KOPT-K1 (cell line): Measurements from ENCODE around the gene CDCP2.

Source experiments
- H3K27ac ChIP-seq: fragments of 200-600 bp; sonication (generic); 2 replicates; pipeline ENCODE4 v1.5.1; 2016; ENCODE audit warnings: antibody characterized with exemption, mild to moderate bottlenecking, low read depth, low read length; ENCODE audit not compliant: poor library complexity, severe bottlenecking
- H3K36me3 ChIP-seq: fragments of 200-600 bp; sonication (generic); 2 replicates; pipeline ENCODE4 v1.5.1; 2017; ENCODE audit warnings: antibody characterized with exemption, mild to moderate bottlenecking, low read length, moderate library complexity; ENCODE audit not compliant: insufficient read depth
- H3K9me3 ChIP-seq: fragments of 200-600 bp; sonication (generic); 2 replicates; pipeline ENCODE4 v1.5.1; 2017; ENCODE audit warnings: antibody characterized with exemption, low read length, mild to moderate bottlenecking; ENCODE audit not compliant: insufficient read depth, poor library complexity, severe bottlenecking

Gene CDCP2

DNA sequence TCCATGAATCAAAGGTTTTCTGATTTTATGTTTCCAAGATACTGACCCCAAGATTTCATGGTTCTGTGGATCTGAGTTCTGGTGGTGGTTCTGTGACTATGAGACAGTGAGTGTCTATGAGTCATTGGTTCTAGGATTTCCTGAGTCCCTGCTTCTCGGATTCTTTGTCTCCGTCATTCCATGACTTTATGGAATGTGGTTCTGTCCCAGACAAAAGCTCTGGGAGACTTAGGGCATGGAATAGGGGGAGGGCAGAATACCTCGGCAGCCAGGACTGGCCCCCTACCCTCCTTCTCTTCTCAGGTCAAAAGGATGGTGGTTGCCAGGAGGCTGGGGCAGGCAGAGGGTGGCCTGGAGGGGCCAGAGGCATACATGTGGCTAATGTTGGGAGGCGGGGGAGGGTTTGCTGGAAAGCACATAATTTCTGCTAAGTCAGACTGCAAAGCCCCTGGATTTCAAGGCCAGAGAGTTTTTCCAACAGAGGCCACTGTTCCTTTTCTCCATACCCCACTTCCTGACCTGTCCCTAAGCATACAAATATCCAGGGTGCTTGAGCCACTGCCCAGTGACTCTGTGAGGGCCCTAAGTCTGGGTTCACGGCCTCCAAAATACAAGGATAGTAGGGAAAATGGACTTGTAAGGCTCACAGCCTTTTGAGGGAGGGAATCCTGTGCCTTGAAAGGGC is 17.2 kb downstream of the CDCP2 start:
- H3K36me3 ChIP-seq: no peaks in the 10 kb centered on the region
- H3K27ac ChIP-seq: no peak overlapping the region
- H3K9me3 ChIP-seq: no peaks in the 10 kb centered on the region

DNA sequence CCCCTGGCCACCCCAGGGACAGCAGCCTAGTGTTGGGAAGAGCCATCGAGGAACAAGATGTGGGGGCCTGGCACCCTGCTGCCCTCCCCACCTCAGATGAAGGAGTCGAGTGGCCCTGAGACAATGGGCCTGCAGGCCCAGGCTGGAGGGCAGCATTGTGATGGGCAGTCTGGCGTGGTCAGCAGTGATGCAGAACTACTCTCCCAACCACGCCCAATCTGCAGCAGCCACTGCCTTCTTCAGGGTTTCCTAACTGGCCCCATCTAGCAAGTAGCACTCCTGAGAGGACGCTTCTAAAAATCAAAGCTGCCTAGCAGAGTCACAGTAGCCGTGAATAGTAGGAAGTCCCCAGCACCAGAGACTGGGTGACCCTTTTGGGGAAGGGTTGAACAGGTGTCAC is 18.5 kb downstream of the CDCP2 start:
- H3K36me3 ChIP-seq: no peaks in the 10 kb centered on the region
- H3K9me3 ChIP-seq: no peaks in the 10 kb centered on the region
- no peak overlapping the region for H3K27ac ChIP-seq

DNA sequence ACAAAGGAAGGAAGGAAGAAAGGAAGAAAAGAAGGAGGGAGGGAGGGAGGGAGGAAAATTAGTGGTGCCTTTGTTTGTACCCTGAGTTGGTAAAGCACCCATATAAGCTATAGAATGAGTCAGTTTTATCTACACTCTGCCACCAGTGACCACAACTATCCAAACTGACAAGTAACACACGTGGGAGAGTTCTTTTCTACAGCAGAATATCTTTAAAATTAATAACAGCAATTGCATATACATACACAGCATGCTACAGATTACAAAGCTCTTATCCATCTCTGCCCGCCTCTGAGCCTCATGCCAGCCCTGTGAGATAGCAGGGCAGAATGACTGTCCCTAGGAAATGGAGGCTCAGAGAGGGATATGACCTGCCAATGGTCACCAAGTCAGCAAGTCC is 20.3 kb downstream of the CDCP2 start:
- no peaks in the 10 kb centered on the region for H3K36me3 ChIP-seq
- H3K9me3 ChIP-seq: no peaks in the 10 kb centered on the region
- no peak overlapping the region for H3K27ac ChIP-seq

DNA sequence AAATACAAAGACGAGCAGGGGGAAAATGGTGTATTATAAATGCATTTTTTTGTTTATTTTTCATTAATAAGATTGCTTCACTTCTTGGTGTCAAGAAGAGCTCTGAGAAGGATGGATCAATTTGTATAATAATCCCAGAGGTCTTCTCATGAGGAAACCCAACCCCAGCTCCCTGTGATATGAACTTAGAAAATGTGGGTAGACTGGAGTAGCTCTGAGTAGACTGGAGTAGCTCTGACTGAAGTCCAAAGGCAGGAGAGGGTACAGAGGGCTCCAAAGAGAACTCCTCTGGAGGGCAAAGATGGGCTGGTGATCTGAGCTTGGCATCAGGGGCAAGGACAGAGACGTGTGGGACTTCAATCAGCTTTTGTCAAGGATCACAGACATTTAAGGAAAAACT is 21.4 kb downstream of the CDCP2 start:
- Histone ChIP-seq H3K27ac (no peak overlapping the region), H3K9me3 (no peaks in the 10 kb centered on the region), H3K36me3 (no peaks in the 10 kb centered on the region)

DNA sequence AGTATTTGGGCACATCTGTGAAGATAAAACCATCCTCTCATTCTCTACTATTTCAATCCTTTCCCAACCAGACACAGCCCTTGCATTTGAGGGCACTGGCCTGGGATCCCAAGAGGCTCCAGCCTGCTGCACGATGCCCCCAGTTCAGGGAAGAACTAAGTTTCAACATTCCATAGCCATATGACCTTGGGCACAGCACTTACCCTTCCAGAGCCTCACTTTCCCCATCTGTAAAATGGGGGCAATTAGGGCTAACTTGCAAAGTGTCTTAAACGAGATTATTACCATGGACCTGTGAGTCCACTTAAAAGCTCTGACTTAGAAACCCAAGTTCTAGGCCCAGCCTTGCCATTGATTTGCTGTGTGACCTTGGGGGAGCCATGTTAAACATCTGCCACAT is 22.9 kb downstream of the CDCP2 start:
- no peak overlapping the region for H3K27ac ChIP-seq
- no peaks in the 10 kb centered on the region for H3K36me3 ChIP-seq
- H3K9me3 ChIP-seq: no peaks in the 10 kb centered on the region

DNA sequence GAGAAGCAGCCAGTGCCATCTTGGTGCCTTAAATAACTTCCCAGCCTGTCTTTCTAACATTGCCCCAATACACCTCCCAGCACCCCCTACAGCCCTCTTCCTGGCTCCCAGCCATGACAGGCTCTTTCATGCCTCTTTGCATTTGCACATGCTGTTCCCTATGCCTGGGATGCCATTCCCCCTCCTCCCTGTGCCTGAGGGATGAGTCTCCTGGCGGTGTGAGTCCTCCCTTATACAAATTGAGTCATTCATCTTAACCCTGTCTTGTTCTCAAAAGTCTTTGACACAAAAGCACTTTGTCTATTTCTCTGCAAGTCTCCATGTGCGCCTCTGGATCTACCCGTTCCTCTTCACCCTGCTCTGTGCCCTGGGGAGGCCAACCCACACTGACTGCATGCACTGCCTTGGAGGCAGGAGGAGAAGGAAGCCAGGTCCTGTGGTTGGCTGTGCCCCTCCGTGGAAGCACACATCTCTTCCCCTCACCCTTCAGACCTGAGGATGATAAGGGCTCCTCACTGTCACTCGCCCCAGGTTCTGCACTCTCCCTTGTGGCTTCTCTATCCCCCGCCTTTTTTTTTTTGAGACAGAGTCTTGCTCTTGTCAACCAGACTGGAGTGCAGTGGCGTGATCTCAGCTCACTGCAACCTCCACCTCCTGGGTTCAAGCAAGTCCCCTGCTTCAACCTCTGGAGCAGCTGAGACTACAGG is 25.1 kb downstream of the CDCP2 start:
- H3K9me3 ChIP-seq: no peaks in the 10 kb centered on the region
- H3K27ac ChIP-seq: no peak overlapping the region

DNA sequence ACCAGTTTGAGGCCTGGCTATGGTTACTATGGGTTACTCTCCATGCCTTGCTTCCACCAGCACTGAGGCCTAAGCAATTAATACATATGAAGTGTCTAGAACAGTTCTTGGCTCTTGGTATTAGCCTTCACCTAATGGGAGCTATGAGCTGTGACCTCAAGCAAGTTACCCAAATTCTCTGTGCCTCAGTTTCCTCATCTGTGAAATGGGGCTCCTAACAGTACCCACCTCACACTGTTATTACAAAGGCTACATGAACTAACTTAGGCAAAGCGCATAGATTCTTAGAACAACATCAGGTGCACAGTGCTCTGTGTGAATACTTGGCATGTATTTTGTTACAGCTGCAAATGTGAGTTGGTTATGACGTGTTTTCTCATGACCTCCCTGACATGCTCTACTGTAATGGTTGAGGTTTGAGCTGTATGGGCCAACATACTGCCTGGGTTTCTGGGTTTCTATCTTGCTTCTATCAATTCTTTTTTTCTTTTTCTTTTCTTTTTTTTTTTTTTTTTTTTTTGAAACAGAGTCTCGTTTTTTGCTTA is 26.5 kb downstream of the CDCP2 start:
- Histone ChIP-seq H3K9me3 (no peaks in the 10 kb centered on the region), H3K36me3 (no peaks in the 10 kb centered on the region), H3K27ac (no peak overlapping the region)

More for the DNA sequence above, 25.1 kb downstream of the CDCP2 start:
- no peaks in the 10 kb centered on the region for H3K36me3 ChIP-seq

DNA sequence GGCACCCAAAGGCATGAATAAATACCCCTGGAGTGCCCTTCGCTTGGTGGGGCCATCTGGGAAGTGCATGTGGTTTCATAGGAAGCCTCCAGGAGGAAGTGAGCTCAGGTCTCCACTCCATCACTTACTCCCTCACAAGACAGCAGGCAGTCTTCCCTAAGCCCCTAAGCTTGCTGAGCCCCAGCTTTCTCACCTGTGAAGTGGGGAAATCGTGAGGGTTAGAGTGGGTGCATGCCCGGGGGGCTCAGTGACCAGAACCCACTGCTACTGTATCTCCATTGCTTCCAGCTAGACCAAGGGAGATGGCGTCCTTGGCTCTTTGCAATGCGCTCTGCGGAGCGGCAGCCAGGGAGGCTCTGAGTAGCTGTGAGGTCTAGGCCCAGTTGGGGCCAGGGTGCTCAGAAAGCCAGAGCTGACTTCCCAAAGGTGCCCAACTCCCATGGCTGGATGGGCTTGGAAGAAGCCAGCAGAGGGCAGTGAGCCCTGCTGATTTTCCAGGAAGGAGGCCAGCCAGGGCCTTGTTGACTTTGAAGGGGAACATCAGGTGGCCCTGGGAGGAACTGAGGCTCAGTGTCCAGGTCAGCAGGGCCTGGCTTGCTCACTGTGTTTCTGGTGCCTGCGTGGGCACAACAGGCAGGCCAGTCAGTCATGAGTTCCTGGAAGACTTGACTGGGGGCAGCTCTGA is 27.3 kb downstream of the CDCP2 start:
- Histone ChIP-seq H3K27ac (no peak overlapping the region), H3K36me3 (no peaks in the 10 kb centered on the region), H3K9me3 (no peaks in the 10 kb centered on the region)

DNA sequence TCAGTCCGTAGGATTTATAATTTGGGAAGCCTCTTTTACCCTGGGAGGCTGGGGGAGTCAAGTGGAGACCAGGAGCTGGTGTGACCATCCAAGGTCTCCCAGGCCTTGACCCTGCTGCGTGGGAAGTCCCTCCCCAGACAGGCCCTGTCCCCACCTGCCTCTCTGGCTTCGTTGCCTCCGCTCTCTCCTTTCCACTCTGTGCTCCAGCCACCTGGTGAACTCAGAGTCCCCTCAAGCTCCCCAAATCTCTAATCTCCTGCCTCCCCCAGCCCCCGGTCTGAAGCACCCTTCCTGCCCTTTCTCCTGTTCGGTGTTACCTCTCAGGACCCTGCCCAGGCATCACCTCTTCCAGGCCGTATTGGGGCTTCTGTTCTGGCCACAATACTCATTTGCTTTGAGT is 27.9 kb downstream of the CDCP2 start:
- Histone ChIP-seq H3K9me3 (no peaks in the 10 kb centered on the region), H3K27ac (no peak overlapping the region), H3K36me3 (no peaks in the 10 kb centered on the region)

DNA sequence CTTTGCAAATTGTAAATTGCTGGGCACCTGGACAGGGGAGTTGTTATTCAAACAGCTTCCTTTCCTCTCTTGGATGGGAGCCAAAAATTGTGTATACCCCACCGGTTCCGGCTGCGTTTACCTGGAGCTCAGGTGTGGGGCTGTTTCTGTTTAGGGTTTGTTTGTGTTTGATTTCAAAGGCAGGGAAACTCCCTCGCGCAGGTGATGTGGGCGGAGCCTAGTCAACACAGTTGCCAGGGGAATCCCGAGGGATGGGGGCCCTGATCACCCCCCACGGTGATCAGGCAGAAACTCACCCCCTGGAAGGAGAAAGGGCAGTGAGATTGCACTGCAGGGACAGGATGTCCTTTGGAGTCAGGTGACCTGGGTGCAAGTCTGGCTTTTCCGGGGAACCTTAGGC is 28.3 kb downstream of the CDCP2 start:
- no peaks in the 10 kb centered on the region for H3K9me3 ChIP-seq
- H3K36me3 ChIP-seq: no peaks in the 10 kb centered on the region
- H3K27ac ChIP-seq: no peak overlapping the region

DNA sequence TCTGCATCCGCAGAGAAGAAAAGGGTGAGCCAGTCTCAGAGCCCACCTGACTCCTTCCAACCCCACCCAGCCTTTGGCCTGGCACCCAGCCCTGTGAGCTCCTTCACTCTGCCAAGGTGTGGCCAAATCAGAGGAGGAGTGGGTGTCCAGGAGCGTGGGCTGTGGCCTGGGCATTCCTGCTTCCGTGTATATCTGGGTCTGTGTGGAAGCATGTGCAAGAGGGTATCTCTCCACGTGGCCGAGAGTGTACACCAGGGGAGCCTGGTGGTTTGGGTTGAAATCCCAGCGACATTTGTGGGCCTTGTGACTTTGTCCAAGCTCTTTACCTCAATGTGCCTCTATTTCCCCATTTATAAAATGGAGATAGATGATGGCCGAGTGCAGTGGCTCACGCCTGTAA is 29.8 kb downstream of the CDCP2 start:
- Histone ChIP-seq H3K27ac (no peak overlapping the region), H3K9me3 (no peaks in the 10 kb centered on the region), H3K36me3 (no peaks in the 10 kb centered on the region)

DNA sequence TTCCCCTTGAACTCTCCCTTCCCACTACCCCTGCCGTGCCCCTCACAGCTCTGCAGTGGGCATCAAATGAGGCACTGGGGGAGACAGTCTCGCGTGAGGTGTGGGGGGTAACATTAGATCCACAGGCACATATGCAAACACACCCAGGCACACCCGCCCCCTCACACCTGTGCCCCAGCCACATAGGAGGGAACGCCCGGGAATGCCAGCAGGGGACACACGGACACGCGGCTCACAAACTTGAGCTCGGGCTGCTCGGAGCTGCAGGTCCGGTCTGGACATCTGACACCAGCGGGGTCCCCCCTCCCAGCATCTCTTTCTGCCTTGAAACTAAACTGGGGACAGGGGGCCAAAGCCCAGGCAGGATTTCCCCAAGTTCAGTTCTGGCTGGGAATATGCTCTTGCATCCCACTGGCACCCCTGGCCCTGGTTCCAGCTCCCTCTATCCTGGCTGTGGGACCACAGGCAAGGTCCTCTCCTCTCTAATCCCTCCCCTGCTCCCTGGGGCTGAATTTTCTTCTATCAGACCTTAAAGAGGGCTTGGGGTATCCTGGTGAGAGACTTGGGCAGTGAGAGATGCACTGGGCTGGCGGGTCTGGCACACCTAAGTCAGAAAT is 30.6 kb downstream of the CDCP2 start:
- no peak overlapping the region for H3K27ac ChIP-seq
- H3K9me3 ChIP-seq: no peaks in the 10 kb centered on the region
- H3K36me3 ChIP-seq: no peaks in the 10 kb centered on the region

DNA sequence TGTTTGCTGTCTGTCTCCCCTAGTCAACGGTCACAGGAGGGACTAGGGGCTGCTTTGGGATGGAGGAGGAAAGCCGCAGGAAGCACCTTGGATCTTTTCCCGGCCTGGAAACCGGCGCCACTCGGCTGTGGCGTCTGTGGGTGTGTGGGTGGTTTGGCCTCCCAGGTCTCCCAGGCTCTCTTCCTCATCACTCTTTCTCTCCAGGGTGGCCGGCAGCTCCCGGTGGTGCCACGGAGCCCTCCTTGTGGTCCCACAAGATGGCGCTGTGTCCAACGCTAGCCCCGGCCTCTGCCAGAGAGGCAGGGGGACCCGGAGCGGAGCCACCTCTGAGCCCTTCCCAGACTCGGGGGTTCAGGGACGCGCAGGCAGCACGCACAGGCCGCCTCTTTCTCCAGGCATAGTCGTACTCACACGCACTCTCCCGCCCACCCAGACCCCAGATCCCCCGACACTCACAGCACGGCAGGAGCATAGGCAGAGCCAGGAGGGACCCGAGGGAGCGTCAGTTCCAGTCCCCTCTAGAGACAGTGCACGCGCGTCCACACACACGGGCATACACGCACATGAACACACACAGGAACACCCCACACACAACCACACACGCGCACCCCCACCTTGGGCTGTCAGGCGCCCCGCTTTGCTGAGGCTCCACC is 31.2 kb downstream of the CDCP2 start:
- Histone ChIP-seq H3K27ac (no peak overlapping the region), H3K9me3 (no peaks in the 10 kb centered on the region), H3K36me3 (no peaks in the 10 kb centered on the region)

DNA sequence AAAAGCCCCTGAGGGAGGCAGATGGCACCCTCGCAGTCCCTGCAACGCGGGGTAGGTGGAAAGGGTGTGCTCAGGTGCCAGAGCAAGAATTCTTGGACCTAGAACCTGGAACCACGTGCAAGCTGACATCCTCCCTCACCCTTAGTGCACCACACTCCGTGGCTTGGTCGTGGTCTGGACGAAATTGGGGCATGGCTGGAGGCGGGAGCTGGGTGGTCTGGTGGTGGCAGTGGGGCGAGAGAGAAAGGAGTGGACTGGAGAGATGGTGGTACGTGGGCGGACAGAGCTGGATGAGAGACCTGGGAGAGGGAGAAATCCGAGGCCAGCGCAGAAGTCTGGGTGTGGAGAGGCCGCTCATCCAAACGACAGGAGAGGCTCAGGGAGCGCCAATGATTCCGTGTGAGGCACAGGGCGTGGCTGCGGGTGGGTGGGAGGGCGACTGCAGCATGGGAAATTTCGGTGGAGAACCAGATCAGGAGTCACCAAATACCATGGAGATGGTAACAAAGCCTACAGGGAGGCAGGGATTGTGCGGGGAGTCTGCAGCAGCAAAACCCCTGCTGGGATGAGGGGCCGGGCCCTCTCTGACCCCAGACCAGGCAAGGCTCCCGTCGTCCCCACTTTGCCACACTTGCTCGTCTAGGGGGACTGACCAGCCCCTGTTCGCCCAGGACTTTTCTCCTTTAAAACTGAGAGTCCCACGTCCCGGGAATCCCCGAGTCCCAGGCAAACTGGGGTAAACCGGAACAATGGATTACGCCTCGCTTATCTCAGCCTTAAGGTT is 31.9 kb downstream of the CDCP2 start:
- no peaks in the 10 kb centered on the region for H3K9me3 ChIP-seq
- no peaks in the 10 kb centered on the region for H3K36me3 ChIP-seq
- no peak overlapping the region for H3K27ac ChIP-seq
